A549 (cell line): ENCODE measurements around the gene EML5. TPM values are rescaled to one million over a fixed set of nuclear protein-coding genes. Genes with fewer than 3 reads are reported as not detected.

Source experiments
- ATAC-seq, 2 experiments: fragments of 200-7000 bp in 1 of 2; fragments of >200 bp in 1 of 2; cut with Nextera tagmentation in 1 of 2; cut with Tn5 transposase in 1 of 2; 3 replicates each; pipeline versions ENCODE4 v1.8.0 to v1.9.1; 2018 to 2020; ENCODE audit warnings: mild to moderate bottlenecking in 1 of 2, moderate library complexity in 1 of 2
- CTCF ChIA-PET: fragments of 300-600 bp; sonication (Branson Sonifier 250); formaldehyde crosslinking; extraction: SDS; loops from one replicate; lab custom pipeline; 2021; ENCODE audit warnings: antibody characterized with exemption, inconsistent platforms; lab: Yijun Ruan, JAX
- POLR2A ChIA-PET: fragments of 350-600 bp; formaldehyde crosslinking; extraction: SDS; loops from one replicate; lab custom pipeline; 2021; ENCODE audit warnings: antibody characterized with exemption, inconsistent platforms; lab: Yijun Ruan, JAX
- DNase-seq, 2 experiments: peaks; one replicate each; pipeline versions ENCODE4 v3.0.0 to v3.0.0-alpha.2; 2011 to 2016; ENCODE audit warnings: low read depth in 1 of 2, low spot score in 1 of 2
- FAIRE-seq: peaks from 2 replicates; lab custom pipeline; 2011; peaks lifted over from hg19 to GRCh38; lab: Jason Lieb, UNC
- H3K27ac ChIP-seq, 2 experiments: fragments of >200 bp; sonication (Bioruptor Twin); formaldehyde crosslinking; 3 replicates each; pipeline ENCODE4 v1.5.1; 2016 to 2017
- H3K4me1 ChIP-seq: fragments of >200 bp; sonication (Bioruptor Twin); formaldehyde crosslinking; 3 replicates; pipeline ENCODE4 v1.6.1; 2016
- H3K4me2 ChIP-seq: fragments of >200 bp; sonication (Bioruptor Twin); formaldehyde crosslinking; 3 replicates; pipeline ENCODE4 v1.6.1; 2016
- H3K4me3 ChIP-seq: fragments of >200 bp; sonication (Bioruptor Twin); formaldehyde crosslinking; 3 replicates; pipeline ENCODE4 v1.5.1; 2016
- H3K9me3 ChIP-seq: fragments of >200 bp; sonication (Bioruptor Twin); formaldehyde crosslinking; 3 replicates; pipeline ENCODE4 v1.6.1; 2016
- CBX2 ChIP-seq: fragments of 200-600 bp; sonication (generic); IDR thresholded peaks from 2 replicates; pipeline ENCODE4 v1.6.1; 2016; ENCODE audit warnings: low read depth, mild to moderate bottlenecking, borderline replicate concordance
- CBX8 ChIP-seq: fragments of 200-600 bp; sonication (generic); IDR thresholded peaks from 2 replicates; pipeline ENCODE4 v1.6.1; 2016
- CHD4 ChIP-seq: fragments of 200-600 bp; sonication (generic); IDR thresholded peaks from 2 replicates; pipeline ENCODE4 v1.6.1; 2016; ENCODE audit warnings: antibody characterized with exemption, mild to moderate bottlenecking, borderline replicate concordance
- EP300 ChIP-seq, 2 experiments: fragments of >200 bp; sonication (Bioruptor Twin); formaldehyde crosslinking; IDR thresholded peaks; 2 replicates in 1 of 2; 3 replicates in 1 of 2; pipeline ENCODE4 v1.6.1; 2016 to 2017
- FOXS1 ChIP-seq: fragments of 250-450 bp; sonication (Bioruptor Pico); IDR thresholded peaks from 2 replicates; pipeline ENCODE4 v1.5.0; 2020; ENCODE audit warnings: mild to moderate bottlenecking, moderate library complexity
- HES2 ChIP-seq: fragments of >200 bp; sonication (Bioruptor Twin); formaldehyde crosslinking; IDR thresholded peaks from 2 replicates; pipeline ENCODE4 v1.6.1; 2016
- HEYL ChIP-seq: fragments of 250-450 bp; sonication (Bioruptor Pico); IDR thresholded peaks from 2 replicates; pipeline ENCODE4 v1.8.0; 2021; ENCODE audit warnings: mild to moderate bottlenecking, moderate library complexity
- HOXB13 ChIP-seq: fragments of 250-450 bp; sonication (Bioruptor Pico); IDR thresholded peaks from 2 replicates; pipeline ENCODE4 v1.5.0; 2020; ENCODE audit warnings: low read depth, mild to moderate bottlenecking, moderate library complexity
- JUN ChIP-seq, 2 experiments: fragments of >200 bp; sonication (Bioruptor Twin); formaldehyde crosslinking; IDR thresholded peaks; 2 replicates in 1 of 2; 3 replicates in 1 of 2; pipeline ENCODE4 v1.6.1; 2016 to 2017
- JUNB ChIP-seq: fragments of >200 bp; sonication (Bioruptor Twin); formaldehyde crosslinking; IDR thresholded peaks from 2 replicates; pipeline ENCODE4 v1.6.1; 2016
- KDM1A ChIP-seq: fragments of 200-600 bp; sonication (generic); IDR thresholded peaks from 2 replicates; pipeline ENCODE4 v1.6.1; 2016; ENCODE audit warnings: low read depth, mild to moderate bottlenecking
- NPAS2 ChIP-seq: fragments of 250-450 bp; sonication (Bioruptor Pico); IDR thresholded peaks from 2 replicates; pipeline ENCODE4 v1.8.0; 2022; ENCODE audit warnings: mild to moderate bottlenecking, moderate library complexity, borderline replicate concordance
- RAD21 ChIP-seq, 2 experiments: fragments of >200 bp in 1 of 2; sonication (Bioruptor Twin) in 1 of 2; formaldehyde crosslinking in 1 of 2; IDR thresholded peaks in 1 of 2; conservative IDR thresholded peaks in 1 of 2; 2 replicates in 1 of 2; 3 replicates in 1 of 2; pipeline ENCODE4 v1.6.1; 2012 to 2018; ENCODE audit warnings: inconsistent platforms in 1 of 2
- RARB ChIP-seq: fragments of 250-450 bp; sonication (Bioruptor Pico); IDR thresholded peaks from 2 replicates; pipeline ENCODE4 v1.8.0; 2021; ENCODE audit warnings: mild to moderate bottlenecking, moderate library complexity
- RCOR1 ChIP-seq: fragments of 150-350 bp; IDR thresholded peaks from 2 replicates; pipeline ENCODE4 v1.6.1; 2014; ENCODE audit warnings: antibody characterized with exemption, low read length, low read depth
- RFX5 ChIP-seq: fragments of 450-650 bp; IDR thresholded peaks from 2 replicates; pipeline ENCODE4 v1.7.1; 2014; ENCODE audit warnings: antibody characterized with exemption, mild to moderate bottlenecking, moderate library complexity
- SMC3 ChIP-seq: fragments of >200 bp; sonication (Bioruptor Twin); formaldehyde crosslinking; IDR thresholded peaks from 3 replicates; pipeline ENCODE4 v1.6.1; 2018; ENCODE audit warnings: inconsistent platforms
- SREBF2 ChIP-seq: fragments of 450-650 bp; IDR thresholded peaks from 2 replicates; pipeline ENCODE4 v1.6.1; 2014; ENCODE audit warnings: mild to moderate bottlenecking, moderate library complexity
- TP53 ChIP-seq: fragments of 250-450 bp; sonication (Bioruptor Pico); IDR thresholded peaks from 2 replicates; pipeline ENCODE4 v1.5.0; 2021; ENCODE audit warnings: mild to moderate bottlenecking, moderate library complexity
- ZC3H11A ChIP-seq: fragments of 450-650 bp; IDR thresholded peaks from 2 replicates; pipeline ENCODE4 v1.6.1; 2014; ENCODE audit warnings: antibody characterized with exemption, mild to moderate bottlenecking
- ZFP36 ChIP-seq: fragments of 450-650 bp; IDR thresholded peaks from 2 replicates; pipeline ENCODE4 v1.6.1; 2014; ENCODE audit warnings: borderline replicate concordance; ENCODE audit not compliant: partially characterized antibody
- ZNF302 ChIP-seq: fragments of 250-450 bp; sonication (Bioruptor Pico); IDR thresholded peaks from 2 replicates; pipeline ENCODE4 v1.9.0; 2021; ENCODE audit warnings: inconsistent platforms, mild to moderate bottlenecking, moderate library complexity
- WGBS: methylation state at CpG from one replicate; pipeline ENCODE4 v1.1.6; 2017; ENCODE audit errors: missing lambda C conversion rate; 5-methylcytosine and 5-hydroxymethylcytosine counted together
- polyA plus RNA-seq, 4 experiments: library from polyadenylated mRNA; depleted of rRNA in 3 of 4; stranded (reverse); fragments of >200 nt; fragmentation: RNase III in 1 of 4; extraction: RNeasy Plus Mini Kit Qiagen cat#74134 plus additional on column Dnase treatment in 1 of 4; gene quantifications; 2 replicates in 3 of 4; 3 replicates in 1 of 4; pipeline ENCODE4 v1.2.3, GENCODE V29; 2011 to 2017
- TF ChIP-seq, protein P1 (sequence below): fragments of 200-600 bp; sonication (generic); IDR thresholded peaks from 2 replicates; pipeline ENCODE4 v1.6.1; 2016; ENCODE audit warnings: antibody characterized with exemption, mild to moderate bottlenecking, moderate library complexity
- TF ChIP-seq, protein P2 (sequence below): IDR thresholded peaks from 2 replicates; pipeline ENCODE4 v1.6.1; 2012
- TF ChIP-seq, protein P3 (sequence below): fragments of >200 bp; sonication (Bioruptor Twin); formaldehyde crosslinking; IDR thresholded peaks from 3 replicates; pipeline ENCODE4 v1.5.1; 2016
- TF ChIP-seq, protein P4 (sequence below): fragments of 150-350 bp; IDR thresholded peaks from 2 replicates; pipeline ENCODE4 v1.6.1; 2014; ENCODE audit warnings: low read depth, mild to moderate bottlenecking, low read length

The EML5 gene
- polyA plus RNA-seq, 2 of the 4 experiments (the other 2 are of a cell fraction), result 0.44 to 0.62 TPM

DNA sequence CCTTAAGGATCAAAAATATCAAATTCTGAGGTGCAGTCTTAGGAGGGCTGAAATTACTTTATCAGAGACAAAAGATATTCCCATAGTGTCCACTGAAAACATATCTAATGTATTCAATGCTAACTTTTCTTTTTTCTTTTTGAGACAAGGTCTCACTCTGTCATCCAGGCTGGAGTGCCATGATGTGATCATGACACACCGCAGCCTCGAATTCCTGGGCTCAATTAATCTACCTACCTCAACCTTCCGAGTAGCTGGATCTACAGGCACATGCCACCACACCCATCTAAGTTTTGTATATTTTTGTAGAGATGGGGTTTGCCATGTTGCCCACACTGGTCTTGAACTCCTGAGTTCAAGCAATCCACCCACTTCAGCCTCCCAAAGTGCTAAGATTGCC lies 161.7 kb downstream of the EML5 start:
- ChIA-PET CTCF (no interaction called here), POLR2A (no interaction called here)
- WGBS, result 72% methylated on average over 3 of the region's 3 CpGs
- no peak for TF ChIP-seq JUN (IDR thresholded peaks at IDR 0.05)
- no peak for TF ChIP-seq TP53
- TF ChIP-seq, protein P1, sequence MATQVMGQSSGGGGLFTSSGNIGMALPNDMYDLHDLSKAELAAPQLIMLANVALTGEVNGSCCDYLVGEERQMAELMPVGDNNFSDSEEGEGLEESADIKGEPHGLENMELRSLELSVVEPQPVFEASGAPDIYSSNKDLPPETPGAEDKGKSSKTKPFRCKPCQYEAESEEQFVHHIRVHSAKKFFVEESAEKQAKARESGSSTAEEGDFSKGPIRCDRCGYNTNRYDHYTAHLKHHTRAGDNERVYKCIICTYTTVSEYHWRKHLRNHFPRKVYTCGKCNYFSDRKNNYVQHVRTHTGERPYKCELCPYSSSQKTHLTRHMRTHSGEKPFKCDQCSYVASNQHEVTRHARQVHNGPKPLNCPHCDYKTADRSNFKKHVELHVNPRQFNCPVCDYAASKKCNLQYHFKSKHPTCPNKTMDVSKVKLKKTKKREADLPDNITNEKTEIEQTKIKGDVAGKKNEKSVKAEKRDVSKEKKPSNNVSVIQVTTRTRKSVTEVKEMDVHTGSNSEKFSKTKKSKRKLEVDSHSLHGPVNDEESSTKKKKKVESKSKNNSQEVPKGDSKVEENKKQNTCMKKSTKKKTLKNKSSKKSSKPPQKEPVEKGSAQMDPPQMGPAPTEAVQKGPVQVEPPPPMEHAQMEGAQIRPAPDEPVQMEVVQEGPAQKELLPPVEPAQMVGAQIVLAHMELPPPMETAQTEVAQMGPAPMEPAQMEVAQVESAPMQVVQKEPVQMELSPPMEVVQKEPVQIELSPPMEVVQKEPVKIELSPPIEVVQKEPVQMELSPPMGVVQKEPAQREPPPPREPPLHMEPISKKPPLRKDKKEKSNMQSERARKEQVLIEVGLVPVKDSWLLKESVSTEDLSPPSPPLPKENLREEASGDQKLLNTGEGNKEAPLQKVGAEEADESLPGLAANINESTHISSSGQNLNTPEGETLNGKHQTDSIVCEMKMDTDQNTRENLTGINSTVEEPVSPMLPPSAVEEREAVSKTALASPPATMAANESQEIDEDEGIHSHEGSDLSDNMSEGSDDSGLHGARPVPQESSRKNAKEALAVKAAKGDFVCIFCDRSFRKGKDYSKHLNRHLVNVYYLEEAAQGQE, result no peak
- no peak for TF ChIP-seq CBX2
- no peak for TF ChIP-seq JUNB
- Histone ChIP-seq H3K4me1 (no peaks in the 10 kb centered on the region), H3K27ac (no peak overlapping the region), H3K4me2 (no peak overlapping the region), H3K4me3 (no peak overlapping the region), H3K9me3 (no peaks in the 10 kb centered on the region)
- FAIRE-seq (no peak), DNase-seq (no peak), ATAC-seq (no peak)

- FAIRE-seq, result no peak
- CTCF ChIA-PET, result no interaction called here
- WGBS, result 61% methylated on average over 6 of the region's 6 CpGs
Observed at GRCh38 chr14:88630565-88630964, 162.2 kb downstream of the EML5 start.

DNA sequence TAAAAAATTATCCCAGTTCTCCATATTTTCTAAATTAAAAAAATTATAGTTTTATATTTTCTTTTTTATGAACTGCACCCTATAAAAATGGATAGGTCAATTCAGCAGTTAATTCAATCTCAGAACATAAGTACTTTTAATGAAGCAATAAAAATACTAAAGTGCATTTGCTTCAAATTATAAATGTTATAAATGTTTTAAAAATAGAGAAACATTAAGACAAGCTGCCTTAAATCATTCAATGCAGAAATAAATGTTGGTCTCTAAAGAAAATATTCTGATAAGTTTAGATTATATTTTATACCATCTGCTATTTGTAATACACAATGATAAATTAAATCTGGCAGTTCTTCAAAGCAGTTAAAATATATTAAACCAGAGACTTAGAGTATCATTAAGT lies 164.3 kb downstream of the EML5 start:
- Histone ChIP-seq H3K4me2 (no peak overlapping the region), H3K27ac (no peak overlapping the region), H3K4me3 (no peak overlapping the region), H3K4me1 (no peaks in the 10 kb centered on the region), H3K9me3 (no peaks in the 10 kb centered on the region)
- no peak for DNase-seq
- ChIA-PET CTCF (no interaction called here), POLR2A (no interaction called here)
- ATAC-seq, result no peak
- no peak for FAIRE-seq
- TF ChIP-seq NPAS2 (CRISPR knock-in tag) (no peak), HOXB13 (CRISPR knock-in tag) (no peak), CHD4 (no peak), CBX8 (no peak), FOXS1 (CRISPR knock-in tag) (no peak), HES2 (no peak), SREBF2 (no peak), RARB (CRISPR knock-in tag) (no peak), SMC3 (no peak)
- TF ChIP-seq, protein P1, result no peak
- TF ChIP-seq, protein P2, sequence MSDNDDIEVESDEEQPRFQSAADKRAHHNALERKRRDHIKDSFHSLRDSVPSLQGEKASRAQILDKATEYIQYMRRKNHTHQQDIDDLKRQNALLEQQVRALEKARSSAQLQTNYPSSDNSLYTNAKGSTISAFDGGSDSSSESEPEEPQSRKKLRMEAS, result no peak

More at GRCh38 chr14:88630565-88630964, 162.2 kb downstream of the EML5 start:
- peak in 1 of 2 experiments; percentile 18 for DNase-seq
- ATAC-seq, result peak; percentile 30 to 71; a peak in 4 of 6 replicates
- H3K27ac ChIP-seq, result no peak overlapping the region
- H3K4me2 ChIP-seq, result no peak overlapping the region
- H3K4me3 ChIP-seq, result no peak overlapping the region
- POLR2A ChIA-PET, result no interaction called here
- no peaks in the 10 kb centered on the region for H3K4me1 ChIP-seq
- TF ChIP-seq RARB (CRISPR knock-in tag), result no peak
- no peak for TF ChIP-seq EP300 (IDR thresholded peaks at IDR 0.05)
- TF ChIP-seq JUN (IDR thresholded peaks at IDR 0.05), result no peak
- TF ChIP-seq, protein P3, sequence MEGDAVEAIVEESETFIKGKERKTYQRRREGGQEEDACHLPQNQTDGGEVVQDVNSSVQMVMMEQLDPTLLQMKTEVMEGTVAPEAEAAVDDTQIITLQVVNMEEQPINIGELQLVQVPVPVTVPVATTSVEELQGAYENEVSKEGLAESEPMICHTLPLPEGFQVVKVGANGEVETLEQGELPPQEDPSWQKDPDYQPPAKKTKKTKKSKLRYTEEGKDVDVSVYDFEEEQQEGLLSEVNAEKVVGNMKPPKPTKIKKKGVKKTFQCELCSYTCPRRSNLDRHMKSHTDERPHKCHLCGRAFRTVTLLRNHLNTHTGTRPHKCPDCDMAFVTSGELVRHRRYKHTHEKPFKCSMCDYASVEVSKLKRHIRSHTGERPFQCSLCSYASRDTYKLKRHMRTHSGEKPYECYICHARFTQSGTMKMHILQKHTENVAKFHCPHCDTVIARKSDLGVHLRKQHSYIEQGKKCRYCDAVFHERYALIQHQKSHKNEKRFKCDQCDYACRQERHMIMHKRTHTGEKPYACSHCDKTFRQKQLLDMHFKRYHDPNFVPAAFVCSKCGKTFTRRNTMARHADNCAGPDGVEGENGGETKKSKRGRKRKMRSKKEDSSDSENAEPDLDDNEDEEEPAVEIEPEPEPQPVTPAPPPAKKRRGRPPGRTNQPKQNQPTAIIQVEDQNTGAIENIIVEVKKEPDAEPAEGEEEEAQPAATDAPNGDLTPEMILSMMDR, result no peak
- no peak for TF ChIP-seq ZC3H11A
- TF ChIP-seq ZNF302 (CRISPR knock-in tag), result no peak
- no peak for TF ChIP-seq HEYL (CRISPR knock-in tag)
- TF ChIP-seq JUNB, result no peak
- no peak for TF ChIP-seq SREBF2
- no peak for TF ChIP-seq HOXB13 (CRISPR knock-in tag)
- no peak for TF ChIP-seq NPAS2 (CRISPR knock-in tag)
- no peak for TF ChIP-seq ZFP36
- no peak for TF ChIP-seq RAD21 (conservative IDR thresholded peaks at IDR 0.05 in 1 of 2, IDR thresholded peaks at IDR 0.05 in 1 of 2)
- no peak for TF ChIP-seq RFX5
- no peak for TF ChIP-seq KDM1A
- TF ChIP-seq FOXS1 (CRISPR knock-in tag), result no peak
- no peak for TF ChIP-seq SMC3
- TF ChIP-seq CBX8, result no peak
- TF ChIP-seq, protein P4, sequence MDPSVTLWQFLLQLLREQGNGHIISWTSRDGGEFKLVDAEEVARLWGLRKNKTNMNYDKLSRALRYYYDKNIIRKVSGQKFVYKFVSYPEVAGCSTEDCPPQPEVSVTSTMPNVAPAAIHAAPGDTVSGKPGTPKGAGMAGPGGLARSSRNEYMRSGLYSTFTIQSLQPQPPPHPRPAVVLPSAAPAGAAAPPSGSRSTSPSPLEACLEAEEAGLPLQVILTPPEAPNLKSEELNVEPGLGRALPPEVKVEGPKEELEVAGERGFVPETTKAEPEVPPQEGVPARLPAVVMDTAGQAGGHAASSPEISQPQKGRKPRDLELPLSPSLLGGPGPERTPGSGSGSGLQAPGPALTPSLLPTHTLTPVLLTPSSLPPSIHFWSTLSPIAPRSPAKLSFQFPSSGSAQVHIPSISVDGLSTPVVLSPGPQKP, result no peak
- TF ChIP-seq RCOR1, result no peak
- no peaks in the 10 kb centered on the region for H3K9me3 ChIP-seq
